Activated CD4-positive, alpha-beta T cell treated with anti-CD3 and anti-CD28 coated beads, Interleukin-2, amount 50 U/mL, for 4 hours (primary cell): ENCODE measurements around the gene TIMM22.

Experiments used
- DNase-seq, 2 experiments: peaks; one replicate each; pipeline ENCODE4 v3.0.0-alpha.2; 2020

TIMM22 gene

GRCh38 chr17:1024076-1024475 lies 27.1 kb downstream of the TIMM22 start:
- no peak for DNase-seq

DNA sequence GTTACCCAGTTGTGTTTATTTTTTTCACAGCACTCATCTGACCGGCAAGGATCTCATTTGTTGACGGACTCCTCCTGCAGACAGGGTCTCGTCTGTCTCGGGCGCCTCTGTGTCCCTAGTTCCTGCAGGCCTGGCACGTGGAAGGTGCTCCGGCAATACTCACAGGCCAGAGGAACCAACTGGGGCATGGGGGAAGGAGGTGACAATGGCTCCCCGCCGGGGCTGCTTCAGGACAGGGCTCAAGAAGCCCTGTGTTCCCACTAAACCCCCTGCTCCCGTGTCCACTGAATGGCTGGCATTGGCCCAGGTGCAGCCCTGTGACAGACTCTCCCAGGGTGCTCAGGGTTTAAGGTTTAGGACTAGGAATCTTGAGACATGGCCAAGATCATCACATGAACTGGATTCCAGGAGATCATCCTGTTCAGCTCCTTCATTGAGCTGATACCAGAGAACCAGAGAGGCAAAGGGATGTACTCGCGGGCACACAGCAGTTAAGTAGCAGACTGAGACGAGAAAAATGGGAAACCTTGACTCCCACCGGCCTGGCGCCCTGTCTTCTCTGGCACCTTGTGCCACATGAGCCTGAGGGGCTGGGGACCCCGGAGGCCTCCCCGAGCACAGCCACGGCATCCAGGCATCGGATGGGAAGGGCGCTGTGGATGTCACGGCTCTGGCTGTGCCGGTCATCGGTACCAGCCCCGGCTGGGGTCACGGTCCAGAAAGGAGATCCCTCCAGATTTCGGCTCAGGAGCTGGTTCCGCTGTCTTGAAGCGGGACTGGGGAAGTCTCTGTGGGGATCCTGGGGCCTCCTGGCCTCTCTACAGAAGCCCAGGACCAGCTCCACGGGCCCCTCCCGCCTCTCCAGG lies 29.0 kb downstream of the TIMM22 start:
- DNase-seq = no peak

- DNase-seq = no peak
These were observed 29.7 kb downstream of the TIMM22 start for GRCh38 chr17:1026599-1026975.

DNA sequence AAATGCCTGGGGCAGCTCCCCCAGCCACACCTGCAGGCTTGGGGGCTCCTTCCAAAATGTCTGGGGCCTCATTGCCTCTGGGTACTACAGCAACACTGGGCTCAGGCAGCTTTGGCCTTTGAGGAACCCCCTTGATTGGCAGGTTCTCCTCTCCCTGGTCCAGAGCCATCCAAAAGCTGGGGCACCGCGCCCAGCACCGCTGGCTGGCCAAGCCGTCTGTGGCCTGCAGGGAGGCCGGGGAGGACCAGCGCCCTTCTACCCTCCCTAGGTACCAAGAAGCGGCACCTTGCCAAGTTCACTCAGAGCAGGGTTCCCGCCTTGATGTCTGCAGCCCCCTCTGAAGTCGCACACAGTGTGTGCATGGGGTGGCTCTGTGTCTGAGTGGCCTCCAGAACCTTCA lies 30.1 kb downstream of the TIMM22 start:
- DNase-seq = no peak

- no peak for DNase-seq
These were observed 32.4 kb downstream of the TIMM22 start for GRCh38 chr17:1029196-1029921.

DNA sequence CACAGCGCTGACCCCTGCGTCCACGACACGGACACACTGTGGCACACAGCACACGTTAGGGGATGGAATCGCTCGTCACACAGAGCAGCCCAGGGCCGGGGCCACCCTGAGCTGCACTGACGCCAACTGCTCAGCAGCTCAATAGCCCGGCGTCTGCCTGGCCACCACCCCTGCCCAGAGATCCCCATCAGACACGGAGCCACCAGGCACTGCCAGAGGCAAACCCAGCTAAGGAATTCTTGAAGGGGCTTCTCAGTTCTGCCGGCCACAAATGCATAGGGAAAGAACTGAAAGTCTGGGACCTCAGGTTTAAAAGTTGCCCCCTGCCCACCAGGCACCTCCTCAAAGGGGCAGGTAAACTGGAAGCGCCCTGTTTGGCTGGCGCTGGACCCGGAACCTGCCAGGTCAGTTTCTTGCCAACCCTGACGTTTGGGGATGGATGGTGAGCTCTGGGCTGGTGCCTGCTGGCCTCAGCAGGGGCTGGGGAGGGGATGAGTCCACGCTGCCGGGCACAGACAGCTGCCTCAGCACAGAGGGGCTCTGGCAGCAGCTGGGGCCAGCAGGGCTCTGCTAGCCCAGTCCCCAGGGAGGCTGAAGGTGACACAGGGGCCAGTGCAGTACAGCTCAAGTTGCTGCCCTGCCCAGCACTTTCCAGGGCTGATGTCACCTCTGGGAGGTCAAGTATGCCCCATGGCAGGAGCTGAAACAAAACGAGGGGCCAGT lies 33.2 kb downstream of the TIMM22 start:
- no peak for DNase-seq

DNA sequence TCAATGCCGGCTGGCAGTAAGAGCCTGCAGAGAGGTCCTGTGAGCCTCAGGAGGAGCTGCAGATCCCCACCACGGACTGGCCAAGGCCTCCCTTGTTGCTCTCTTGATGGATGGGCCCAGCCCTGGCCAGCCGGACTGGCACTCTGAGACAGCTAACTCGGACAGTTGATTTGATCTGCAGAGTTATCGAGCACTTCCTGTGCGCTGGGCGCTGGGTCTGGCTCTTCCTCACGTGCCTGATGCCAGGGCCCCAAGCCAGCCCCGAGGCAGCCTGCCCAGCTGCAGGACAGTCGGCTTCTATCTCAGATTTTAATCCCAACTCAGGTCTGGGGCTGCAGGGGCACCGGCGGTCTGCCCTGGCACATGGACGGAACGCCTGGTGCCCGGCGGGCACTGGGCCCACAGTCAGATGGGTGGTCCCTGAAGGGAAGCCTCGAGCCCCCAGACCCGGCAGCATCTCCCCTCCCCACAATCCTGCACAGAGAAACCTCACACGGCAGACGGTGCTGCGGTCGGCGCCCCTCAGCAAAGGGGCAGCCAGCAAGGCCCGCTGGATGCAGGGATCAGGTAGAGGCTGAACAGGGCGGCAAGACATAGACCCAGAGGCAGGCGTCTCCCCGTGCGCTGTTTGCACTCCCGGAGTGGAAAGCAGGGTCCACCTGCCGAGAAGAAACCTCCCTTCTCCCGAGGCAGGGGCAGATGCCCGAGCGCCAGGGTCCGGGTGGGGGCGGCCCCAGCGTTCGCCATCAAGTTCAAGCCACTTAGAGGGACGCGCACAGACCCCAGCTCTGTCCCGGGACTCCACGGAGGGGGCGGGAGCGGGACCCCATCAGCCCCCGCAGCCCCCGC lies 34.0 kb downstream of the TIMM22 start:
- DNase-seq = no peak

DNA sequence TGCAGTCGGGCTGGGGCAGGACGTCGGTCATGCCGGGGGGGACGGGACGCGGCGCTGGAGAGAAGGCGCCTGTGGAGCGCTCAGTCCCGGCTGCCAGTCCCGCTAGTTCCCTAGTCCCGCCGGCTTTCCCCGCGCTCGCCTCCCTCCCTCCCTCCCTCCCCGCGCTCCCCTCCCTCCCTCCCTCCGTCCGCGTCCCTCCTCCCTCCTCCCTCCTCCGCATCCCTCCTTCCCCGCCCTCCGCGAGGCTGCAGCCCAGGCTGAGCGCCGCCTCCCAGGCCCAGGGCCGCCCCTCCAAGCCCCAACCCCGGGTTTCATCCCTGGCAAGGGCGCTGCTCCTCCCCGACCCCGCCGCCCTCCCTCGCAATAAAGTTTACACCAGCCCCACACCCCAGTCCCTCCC lies 34.8 kb downstream of the TIMM22 start:
- DNase-seq = no peak

DNA sequence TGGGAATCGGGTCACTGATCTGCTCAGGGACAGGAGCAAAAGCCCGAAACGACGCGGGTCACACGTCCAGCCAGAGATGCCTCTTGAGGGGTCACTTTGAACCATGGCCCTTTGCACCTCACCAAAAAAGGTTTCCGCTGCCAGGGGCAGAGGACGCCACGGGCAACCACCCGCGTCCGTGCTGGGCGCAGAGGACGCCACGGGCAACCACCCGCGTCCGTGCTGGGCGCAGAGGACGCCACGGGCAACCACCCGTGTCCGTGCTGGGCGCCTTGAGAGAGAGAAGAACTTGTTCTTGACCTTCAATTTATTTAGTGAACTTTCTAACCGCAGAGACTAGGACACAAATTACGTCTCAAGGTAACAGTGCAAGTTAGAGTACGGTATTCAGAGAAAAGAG lies 35.5 kb downstream of the TIMM22 start:
- no peak for DNase-seq

GRCh38 chr17:1033503-1033902 lies 36.6 kb downstream of the TIMM22 start:
- no peak for DNase-seq

- no peak for DNase-seq
These were observed 37.8 kb downstream of the TIMM22 start for GRCh38 chr17:1034652-1035210.

GRCh38 chr17:1035546-1036170 lies 38.7 kb downstream of the TIMM22 start:
- no peak for DNase-seq

DNA sequence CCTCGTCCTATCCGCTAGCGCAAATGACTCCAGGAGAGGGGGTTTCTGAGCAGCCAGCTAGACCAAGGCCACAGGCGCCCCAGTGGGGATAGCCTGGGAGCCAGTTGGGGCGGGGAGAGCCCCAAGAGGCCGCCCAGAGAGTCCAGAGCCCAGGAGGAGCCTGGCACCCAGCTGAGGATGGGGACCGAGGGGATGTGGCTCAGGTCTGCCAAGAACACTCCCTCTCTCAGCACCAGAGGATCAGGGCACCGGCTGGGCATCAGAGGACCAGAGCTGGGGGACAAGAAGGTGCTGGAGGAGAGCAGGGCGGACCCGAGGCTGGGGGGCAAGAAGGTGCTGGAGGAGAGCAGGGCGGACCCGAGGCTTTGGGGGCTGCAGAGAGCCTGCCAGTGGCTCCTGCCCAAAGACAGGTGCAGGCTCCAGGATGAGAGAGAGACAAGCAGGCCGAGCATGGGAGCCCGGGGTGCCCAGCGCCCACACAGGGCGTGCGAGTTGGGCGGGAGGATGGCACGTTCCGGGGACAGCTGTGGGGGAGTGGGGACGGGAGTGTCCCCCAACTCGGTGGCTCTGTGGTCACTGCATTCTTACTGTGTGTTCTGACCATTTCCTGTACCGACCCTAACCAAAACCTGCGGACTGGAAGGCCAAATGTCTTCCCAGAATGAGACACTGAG lies 39.4 kb downstream of the TIMM22 start:
- DNase-seq = no peak

GRCh38 chr17:1036845-1037237 lies 39.9 kb downstream of the TIMM22 start:
- DNase-seq = no peak

DNA sequence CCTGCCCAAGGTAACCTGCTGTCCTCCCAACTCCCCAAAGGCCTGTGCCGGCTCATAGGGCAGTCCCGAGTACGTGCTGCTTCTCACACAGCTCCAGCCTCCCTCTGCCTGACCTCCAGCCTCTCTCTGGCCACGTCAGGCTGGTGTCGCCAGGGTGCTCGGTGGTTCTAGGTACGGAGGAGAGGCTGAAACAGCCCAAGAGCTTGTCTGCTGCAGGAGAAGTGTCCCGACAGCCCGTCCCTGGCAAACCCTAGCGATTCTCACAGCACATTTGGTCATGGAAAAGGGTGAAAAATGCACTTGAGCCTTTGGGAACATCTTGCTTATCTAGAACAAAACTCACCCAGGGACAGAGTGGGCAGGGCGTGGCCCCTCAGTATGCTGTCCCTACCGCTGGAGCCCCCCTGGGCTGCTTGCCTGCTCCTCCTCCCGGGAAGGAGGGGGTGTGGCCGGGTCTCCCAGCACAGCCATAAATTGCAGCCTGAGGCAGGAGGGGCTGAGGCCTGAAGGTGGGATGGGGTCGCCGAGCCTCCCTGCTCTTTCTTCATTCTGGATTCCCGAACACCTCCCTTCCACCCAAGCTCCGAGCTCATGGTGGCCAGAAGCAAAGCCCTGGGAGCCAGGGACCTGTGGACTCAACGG lies 40.4 kb downstream of the TIMM22 start:
- DNase-seq = no peak

DNA sequence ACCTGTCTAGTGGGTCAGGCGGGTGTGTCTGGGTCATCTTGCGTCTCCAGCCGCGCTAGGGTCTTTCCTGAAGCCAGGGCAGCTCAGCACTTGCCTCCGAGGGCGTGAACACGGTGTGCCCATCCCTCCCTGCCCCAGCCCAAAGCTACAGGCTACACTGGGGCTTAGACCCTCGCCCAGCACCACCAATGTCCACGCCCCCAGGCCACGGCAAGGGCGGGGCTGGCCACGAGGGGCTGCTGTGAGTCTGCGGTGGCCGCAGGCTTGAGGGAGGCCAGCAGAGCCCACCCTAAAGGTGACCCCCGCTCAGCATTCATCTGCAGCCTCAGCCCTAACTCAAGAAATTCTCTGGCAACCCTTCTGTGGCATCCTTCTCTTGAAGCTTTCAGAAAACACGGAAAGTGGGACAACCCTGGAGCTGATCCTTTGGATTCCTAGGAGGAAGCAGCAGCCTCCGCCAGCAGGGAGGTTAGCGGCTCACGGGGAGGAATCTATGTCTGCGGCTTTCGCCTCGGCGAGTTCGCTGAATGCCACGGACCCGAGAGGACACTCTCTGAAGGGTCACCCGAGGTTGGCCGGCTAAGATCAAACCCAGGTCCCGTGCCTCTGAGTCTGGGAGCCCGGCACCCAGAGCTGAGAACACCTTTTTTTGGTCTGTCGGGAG lies 41.7 kb downstream of the TIMM22 start:
- no peak for DNase-seq

DNA sequence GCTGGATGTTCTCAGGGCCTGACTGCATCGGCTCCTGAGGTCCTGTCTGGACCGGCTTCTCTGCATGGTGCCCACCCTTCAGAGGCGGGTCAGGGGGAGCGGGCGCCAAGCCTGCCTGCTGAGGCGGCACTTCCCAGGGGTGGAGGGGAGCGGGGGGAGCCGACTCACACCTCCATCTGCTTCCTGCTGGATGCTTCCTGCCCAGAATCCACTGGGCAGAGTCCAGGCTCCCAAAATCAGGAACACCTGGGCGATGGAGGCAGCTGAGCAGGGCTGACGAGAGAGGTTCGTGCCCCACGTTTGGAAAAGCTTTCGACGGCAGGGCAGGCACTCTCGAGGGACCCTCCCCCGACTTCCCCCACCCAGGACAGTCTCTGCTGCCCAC lies 42.2 kb downstream of the TIMM22 start:
- DNase-seq = no peak

GRCh38 chr17:1039511-1040215 lies 42.7 kb downstream of the TIMM22 start:
- no peak for DNase-seq

GRCh38 chr17:1040216-1040600 lies 43.3 kb downstream of the TIMM22 start:
- no peak for DNase-seq

- no peak for DNase-seq
These were observed 44.8 kb downstream of the TIMM22 start for GRCh38 chr17:1041746-1042145.
